Heart right ventricle (tissue), 16 donors: ENCODE results near the gene MAP7D2. TPM values are rescaled to one million over a fixed set of nuclear protein-coding genes. Genes with fewer than 3 reads are reported as not detected.

Experiments
- ATAC-seq, 8 donors: fragments of 200-7000 bp; cut with Tn5 transposase; one replicate each; pipeline ENCODE4 v1.9.1; 2020; ENCODE audit warnings: mild to moderate bottlenecking in 8 of 8, moderate library complexity in 8 of 8, moderate number of reproducible peaks in 1 of 8
- DNase-seq, 2 donors: peaks; one replicate each; pipeline ENCODE4 v3.0.0-alpha.2; 2020
- H3K27ac ChIP-seq, 10 donors: fragments of 200-600 bp; sonication (generic) in 2 of 10; one replicate each; pipeline versions ENCODE4 v1.5.0 to v1.8.0; 2020 to 2022; ENCODE audit warnings: mild to moderate bottlenecking in 3 of 10
- H3K27me3 ChIP-seq, 7 donors: fragments of 200-600 bp; one replicate each; pipeline ENCODE4 v1.8.0; 2021 to 2022; ENCODE audit warnings: mild to moderate bottlenecking in 2 of 7
- H3K36me3 ChIP-seq, 9 donors: fragments of 200-600 bp; sonication (generic) in 1 of 9; one replicate each; pipeline versions ENCODE4 v1.5.0 to v1.8.0; 2020 to 2022; ENCODE audit warnings: mild to moderate bottlenecking in 2 of 9
- H3K4me1 ChIP-seq, 9 donors: fragments of 200-600 bp; sonication (generic) in 1 of 9; one replicate each; pipeline versions ENCODE4 v1.5.0 to v1.8.0; 2020 to 2022; ENCODE audit warnings: mild to moderate bottlenecking in 4 of 9
- H3K4me3 ChIP-seq, 10 donors: fragments of 200-600 bp; sonication (generic) in 2 of 10; one replicate each; pipeline versions ENCODE4 v1.5.0 to v1.8.0; 2020 to 2022; ENCODE audit warnings: mild to moderate bottlenecking in 7 of 10, moderate library complexity in 2 of 10
- H3K9me3 ChIP-seq, 11 donors: fragments of 200-600 bp in 10 of 11; sonication (generic) in 2 of 11; one replicate each; pipeline versions ENCODE4 v1.5.0 to v1.8.0; 2013 to 2022; ENCODE audit warnings: mild to moderate bottlenecking in 2 of 11, control low read depth in 1 of 11, moderate library complexity in 1 of 11
- CTCF ChIP-seq, 9 donors: fragments of 200-600 bp; sonication (generic) in 2 of 9; IDR thresholded peaks; one replicate each; pipeline versions ENCODE4 v1.5.0 to v1.8.0; 2021 to 2022; ENCODE audit warnings: antibody characterized with exemption in 9 of 9, mild to moderate bottlenecking in 5 of 9, moderate library complexity in 1 of 9
- WGBS, 2 donors: extraction: QIAGEN DNeasy Blood & Tissue Kit; methylation state at CpG; one replicate each; pipeline ENCODE4 v1.1.7; 2013; ENCODE audit warnings: inconsistent platforms in 1 of 2; 5-methylcytosine and 5-hydroxymethylcytosine counted together
- intact Hi-C, 10 donors: fragments of 100-400 bp; cut with DNase I; formaldehyde crosslinking; loops; one replicate each; pipeline versions ENCODE4 v1.11.1 to v1.14.2; 2022
- polyA plus RNA-seq, 2 donors: library from polyadenylated mRNA; stranded (reverse); fragments of 200-250 nt; gene quantifications; one replicate each; pipeline ENCODE4 v1.2.3, GENCODE V29; 2013
- total RNA-seq, 10 donors: library from RNA; stranded (reverse); fragmentation: NEBNext Ultra II Directional in 3 of 10; extraction: Animal tissue kit (Norgen Biotek cat#: 25700) in 3 of 10; gene quantifications; one replicate each; pipeline versions ENCODE4 v1.2.1 to v1.2.4, GENCODE V29; 2021 to 2023
- donor health status: Arrhythmogenic right ventricular cardiomyopathy.
- donor health status: ischemic (EF 13 %, LVEDD 7.1; RV severe dilation, severe dysfunction).
- donor health status: healthy with polysubstance abuse.
- donor health status: DM: no; HTN: yes; CAD: no.
- donor health status: DM: no; HTN: no; CAD: no.
- donor health status: ischemic (EF 25% LVEDD 6.9; RV normal size, moderate dysfunction).
- donor health status: ischemic (EF 25% LVEDD 5.7; RV mildly dilated, moderate dysfunction).
- donor health status: healthy.
- donor health status: DM: yes; HTN: yes; CAD: no.
- donor health status: Ischemic cardiomyopathy.
- donor health status: ischemic (EF 35%, LVEDD 5.7; RV mildly dilated, moderate dysfunction).
- donor health status: nonischemic (EF 11% LVEDD 7.7; RV severe dilation, severe dysfunction).
- donor health status: DM: yes; HTN: yes; CAD: no.
- donor health status: PGD.
- donor health status: ischemic (EF 29% LVEDD 5.4; RV normal size, mild dysfunction).
- donor health status: nonischemic (EF 23%, LVEDD 6.1; RV moderate dilation, normal function).

Gene MAP7D2
- total and polyA plus RNA-seq, 12 donors: 0.03 to 0.82 (median 0.38) TPM

GRCh38 chrX:19987856-19988255, 128.9 kb downstream of the MAP7D2 start:
- H3K36me3 ChIP-seq: no peaks in the 10 kb centered on the region
- peaks cover 0 to 9% (median 0%) of the 10 kb centered on the region in 11 donors for H3K9me3 ChIP-seq
- no peak for ATAC-seq
- H3K4me1 ChIP-seq: peaks cover 0 to 13% (median 0%) of the 10 kb centered on the region in 9 donors
- no peak overlapping the region for H3K27ac ChIP-seq
- intact Hi-C loops: no loop called here
- whole genome bisulfite sequencing, 2 donors: 79 to 86% methylated on average over 5 of the region's 5 CpGs
- no peak for TF ChIP-seq CTCF (IDR thresholded peaks at IDR 0.05)
- H3K4me3 ChIP-seq: no peak overlapping the region
- no peak for DNase-seq
- H3K27me3 ChIP-seq: peaks cover 0 to 5% (median 0%) of the 10 kb centered on the region in 7 donors

GRCh38 chrX:19986531-19986930, 130.2 kb downstream of the MAP7D2 start:
- peaks cover 0 to 14% (median 0%) of the 10 kb centered on the region in 9 donors for H3K4me1 ChIP-seq
- intact Hi-C loops: no loop called here
- H3K36me3 ChIP-seq: no peaks in the 10 kb centered on the region
- 83 to 92% methylated on average over 3 of the region's 3 CpGs for WGBS, 2 donors
- no peak for TF ChIP-seq CTCF (IDR thresholded peaks at IDR 0.05)
- ATAC-seq (no peak), DNase-seq (no peak)
- H3K27ac ChIP-seq: no peak overlapping the region
- no peak overlapping the region for H3K4me3 ChIP-seq
- H3K9me3 ChIP-seq: peaks cover 0 to 9% (median 0%) of the 10 kb centered on the region in 11 donors
- H3K27me3 ChIP-seq: peaks cover 0 to 5% (median 0%) of the 10 kb centered on the region in 7 donors

- Histone ChIP-seq H3K9me3 (peaks cover 0 to 23% (median 0%) of the 10 kb centered on the region in 11 donors), H3K27me3 (peaks cover 0 to 11% (median 0%) of the 10 kb centered on the region in 7 donors), H3K4me3 (no peak overlapping the region), H3K36me3 (no peaks in the 10 kb centered on the region), H3K27ac (no peak overlapping the region), H3K4me1 (peaks cover 0 to 9% (median 0%) of the 10 kb centered on the region in 9 donors)
- DNase-seq (no peak), ATAC-seq (no peak)
- intact Hi-C loops: no loop called here
- WGBS, 2 donors: 90 to 100% methylated on average over 2 of the region's 2 CpGs
- TF ChIP-seq CTCF (IDR thresholded peaks at IDR 0.05): no peak
These were observed 134.8 kb downstream of the MAP7D2 start for GRCh38 chrX:19981947-19982346.

- H3K27ac ChIP-seq: no peak overlapping the region
- H3K27me3 ChIP-seq: peaks cover 0 to 12% (median 0%) of the 10 kb centered on the region in 7 donors
- no peak overlapping the region for H3K4me3 ChIP-seq
- ATAC-seq (no peak), DNase-seq (no peak)
- TF ChIP-seq CTCF (IDR thresholded peaks at IDR 0.05): no peak
- intact Hi-C loops: loop anchor here in 1 of 10 donors (10.0 kb wide), 1 partner anchor 61 kb away; no protein-coding TSS in a partner anchor
- H3K4me1 ChIP-seq: no peaks in the 10 kb centered on the region
- H3K36me3 ChIP-seq: no peaks in the 10 kb centered on the region
- H3K9me3 ChIP-seq: peaks cover 0 to 14% (median 0%) of the 10 kb centered on the region in 11 donors
These were observed 140.9 kb downstream of the MAP7D2 start for GRCh38 chrX:19975845-19976244.
